Lower lobe of right lung (tissue), 2 donors: ENCODE data around the gene KBTBD12. TPM values are rescaled to one million over a fixed set of nuclear protein-coding genes. Genes with fewer than 3 reads are reported as not detected.
"Not testable (repeated sequence)": the region's sequence is repeated elsewhere in the genome, so short reads cannot be mapped to it uniquely, and the experiment has no call there.

Source experiments
- ATAC-seq, 2 donors: fragments of 200-7000 bp; cut with Tn5 transposase; one replicate each; pipeline ENCODE4 v1.9.1; 2020 to 2022; ENCODE audit warnings: mild to moderate bottlenecking in 2 of 2, moderate library complexity in 2 of 2
- DNase-seq: peaks from one replicate; pipeline ENCODE4 v3.0.0-alpha.2; 2020
- H3K27ac ChIP-seq: fragments of 200-600 bp; one replicate; pipeline ENCODE4 v1.8.0; 2022
- H3K27me3 ChIP-seq: fragments of 200-600 bp; one replicate; pipeline ENCODE4 v1.8.0; 2022; ENCODE audit warnings: low read depth
- H3K36me3 ChIP-seq: fragments of 200-600 bp; one replicate; pipeline ENCODE4 v1.8.0; 2022; ENCODE audit warnings: mild to moderate bottlenecking
- H3K4me1 ChIP-seq: fragments of 200-600 bp; one replicate; pipeline ENCODE4 v1.8.0; 2022
- H3K4me3 ChIP-seq: fragments of 200-600 bp; one replicate; pipeline ENCODE4 v1.8.0; 2022; ENCODE audit warnings: mild to moderate bottlenecking
- H3K9me3 ChIP-seq: fragments of 200-600 bp; one replicate; pipeline ENCODE4 v1.8.0; 2022
- intact Hi-C: fragments of 100-400 bp; cut with DNase I; formaldehyde crosslinking; loops from one replicate; pipeline ENCODE4 v1.11.0; 2022
- total RNA-seq: library from RNA; stranded (reverse); fragmentation: NEBNext Ultra II Directional; extraction: Animal tissue kit (Norgen Biotek cat#: 25700); gene quantifications from one replicate; pipeline ENCODE4 v1.2.1, GENCODE V29; 2021
- TF ChIP-seq, protein P1 (sequence below): fragments of 200-600 bp; IDR thresholded peaks from one replicate; pipeline ENCODE4 v1.8.0; 2022; ENCODE audit warnings: antibody characterized with exemption, mild to moderate bottlenecking
- donor health status: DM: no; HTN: yes; CAD: no; lungs with severe emphysema.

Gene KBTBD12
- total RNA-seq, 1 donor from 2014 or later, result 0.95 TPM

DNA sequence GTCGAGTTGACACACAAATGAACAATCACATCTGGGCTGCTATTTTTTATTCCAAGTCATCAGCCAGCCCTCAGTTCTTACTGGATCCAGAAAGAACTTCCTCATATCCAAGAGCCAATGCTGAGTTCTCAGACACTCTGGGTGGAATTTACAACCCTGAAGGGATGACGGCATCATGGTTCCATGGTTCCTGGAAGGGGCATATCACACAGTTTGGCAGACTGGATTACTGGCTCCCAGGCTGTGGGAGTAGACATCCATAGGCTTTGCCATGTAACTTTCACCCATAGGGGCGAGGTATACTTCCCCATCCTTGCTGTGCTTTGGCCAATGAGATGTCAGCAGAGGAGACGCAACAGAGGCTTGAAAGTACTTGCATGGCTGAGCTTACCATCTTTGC is 26.9 kb upstream of the KBTBD12 start:
- H3K9me3 ChIP-seq, result peaks cover 9% of the 10 kb centered on the region
- H3K27ac ChIP-seq, result no peak overlapping the region
- H3K27me3 ChIP-seq, result no peaks in the 10 kb centered on the region
- intact Hi-C loops, result no loop called here
- DNase-seq (no peak), ATAC-seq (no peak)
- H3K36me3 ChIP-seq, result no peaks in the 10 kb centered on the region
- H3K4me3 ChIP-seq, result no peak overlapping the region
- TF ChIP-seq, protein P1, sequence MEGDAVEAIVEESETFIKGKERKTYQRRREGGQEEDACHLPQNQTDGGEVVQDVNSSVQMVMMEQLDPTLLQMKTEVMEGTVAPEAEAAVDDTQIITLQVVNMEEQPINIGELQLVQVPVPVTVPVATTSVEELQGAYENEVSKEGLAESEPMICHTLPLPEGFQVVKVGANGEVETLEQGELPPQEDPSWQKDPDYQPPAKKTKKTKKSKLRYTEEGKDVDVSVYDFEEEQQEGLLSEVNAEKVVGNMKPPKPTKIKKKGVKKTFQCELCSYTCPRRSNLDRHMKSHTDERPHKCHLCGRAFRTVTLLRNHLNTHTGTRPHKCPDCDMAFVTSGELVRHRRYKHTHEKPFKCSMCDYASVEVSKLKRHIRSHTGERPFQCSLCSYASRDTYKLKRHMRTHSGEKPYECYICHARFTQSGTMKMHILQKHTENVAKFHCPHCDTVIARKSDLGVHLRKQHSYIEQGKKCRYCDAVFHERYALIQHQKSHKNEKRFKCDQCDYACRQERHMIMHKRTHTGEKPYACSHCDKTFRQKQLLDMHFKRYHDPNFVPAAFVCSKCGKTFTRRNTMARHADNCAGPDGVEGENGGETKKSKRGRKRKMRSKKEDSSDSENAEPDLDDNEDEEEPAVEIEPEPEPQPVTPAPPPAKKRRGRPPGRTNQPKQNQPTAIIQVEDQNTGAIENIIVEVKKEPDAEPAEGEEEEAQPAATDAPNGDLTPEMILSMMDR, result no peak
- no peaks in the 10 kb centered on the region for H3K4me1 ChIP-seq

DNA sequence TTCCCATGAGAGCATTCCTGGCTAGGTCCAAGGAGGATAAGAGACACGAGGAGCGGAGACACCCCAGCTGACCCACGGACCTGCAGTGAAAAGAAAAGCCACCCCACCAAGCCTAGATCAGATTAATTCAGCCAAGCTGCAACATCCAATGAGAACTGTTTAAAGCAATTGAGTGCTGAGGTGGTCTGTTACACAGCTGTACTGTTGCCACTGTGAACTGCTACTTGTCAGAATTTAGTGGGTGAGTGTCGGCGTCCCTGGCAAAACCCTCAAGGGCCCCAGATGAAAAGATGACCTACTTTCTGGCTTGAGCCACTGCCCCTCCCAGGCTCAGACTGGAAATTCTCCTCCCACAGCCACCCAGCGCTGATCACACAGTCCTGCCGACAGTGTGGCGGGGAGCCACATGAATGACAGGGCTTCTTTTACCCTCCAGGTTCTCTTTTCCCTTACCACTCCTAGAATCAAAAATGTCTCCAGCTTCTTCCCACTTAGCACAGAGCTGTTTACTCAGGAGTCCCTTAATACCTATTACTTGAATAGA is 26.4 kb upstream of the KBTBD12 start:
- Histone ChIP-seq H3K27me3 (no peaks in the 10 kb centered on the region), H3K27ac (no peak overlapping the region), H3K4me1 (no peaks in the 10 kb centered on the region), H3K36me3 (no peaks in the 10 kb centered on the region), H3K4me3 (no peak overlapping the region), H3K9me3 (peaks cover 9% of the 10 kb centered on the region)
- intact Hi-C loops, result no loop called here
- DNase-seq (no peak), ATAC-seq (no peak)
- TF ChIP-seq, protein P1, result no peak

DNA sequence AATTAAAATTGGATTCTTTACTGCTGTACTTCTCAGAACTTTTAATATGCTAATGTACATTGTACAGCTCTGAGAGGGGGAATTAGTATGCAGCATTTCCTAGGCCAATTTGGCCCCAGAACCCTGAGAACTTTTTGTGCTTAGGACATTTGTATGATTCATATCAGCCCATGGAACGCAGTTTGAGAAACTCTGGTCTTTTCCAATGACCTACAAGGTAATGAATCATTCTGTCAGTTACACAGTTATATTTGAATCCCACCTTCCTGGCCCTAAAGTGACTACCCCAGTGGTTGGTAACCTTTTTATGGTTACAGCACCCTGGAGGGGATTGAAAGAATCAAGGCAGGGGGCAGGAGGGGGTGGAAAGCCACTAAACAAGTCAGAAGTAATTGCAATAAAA is 25.6 kb upstream of the KBTBD12 start:
- Histone ChIP-seq H3K27ac (no peak overlapping the region), H3K4me3 (no peak overlapping the region), H3K9me3 (peaks cover 9% of the 10 kb centered on the region), H3K36me3 (no peaks in the 10 kb centered on the region), H3K27me3 (no peaks in the 10 kb centered on the region), H3K4me1 (no peaks in the 10 kb centered on the region)
- TF ChIP-seq, protein P1, result no peak
- intact Hi-C loops, result no loop called here
- no peak for DNase-seq
- no peak for ATAC-seq

DNA sequence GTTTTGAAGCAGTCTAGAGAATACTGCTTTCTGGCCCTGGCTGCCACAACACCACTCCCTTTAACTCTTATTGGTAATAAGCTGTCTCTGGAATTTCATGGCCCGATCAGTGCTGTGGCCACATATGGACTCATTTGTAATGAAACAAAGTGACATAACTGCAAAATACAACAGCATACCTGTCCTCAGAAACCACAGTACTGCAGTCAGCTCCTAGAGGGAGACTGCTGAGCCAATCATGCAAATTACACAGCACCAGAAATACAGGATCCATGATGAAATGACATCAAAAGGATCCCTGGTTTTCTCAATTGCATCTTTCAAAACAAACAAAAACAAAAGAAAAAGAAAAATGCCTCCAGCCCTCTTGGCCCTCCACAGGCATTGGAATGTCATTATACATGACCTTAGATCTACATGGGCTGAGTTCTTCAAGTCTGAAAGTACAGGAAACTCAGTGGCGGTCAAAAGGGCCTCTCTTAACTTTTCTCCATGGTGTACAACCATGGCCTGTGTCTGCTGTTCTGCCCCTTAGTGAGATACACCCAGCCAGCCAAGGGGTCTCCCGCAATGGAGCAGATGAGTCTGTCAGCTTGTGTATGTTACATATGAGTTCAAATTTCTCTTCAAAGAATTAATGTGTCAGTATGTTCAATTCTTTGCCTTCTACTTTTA is 24.9 kb upstream of the KBTBD12 start:
- intact Hi-C loops, result no loop called here
- Histone ChIP-seq H3K36me3 (no peaks in the 10 kb centered on the region), H3K4me1 (no peaks in the 10 kb centered on the region), H3K27ac (no peak overlapping the region), H3K4me3 (no peak overlapping the region), H3K9me3 (peaks cover 9% of the 10 kb centered on the region), H3K27me3 (no peaks in the 10 kb centered on the region)
- DNase-seq (no peak), ATAC-seq (no peak)
- TF ChIP-seq, protein P1, result no peak

DNA sequence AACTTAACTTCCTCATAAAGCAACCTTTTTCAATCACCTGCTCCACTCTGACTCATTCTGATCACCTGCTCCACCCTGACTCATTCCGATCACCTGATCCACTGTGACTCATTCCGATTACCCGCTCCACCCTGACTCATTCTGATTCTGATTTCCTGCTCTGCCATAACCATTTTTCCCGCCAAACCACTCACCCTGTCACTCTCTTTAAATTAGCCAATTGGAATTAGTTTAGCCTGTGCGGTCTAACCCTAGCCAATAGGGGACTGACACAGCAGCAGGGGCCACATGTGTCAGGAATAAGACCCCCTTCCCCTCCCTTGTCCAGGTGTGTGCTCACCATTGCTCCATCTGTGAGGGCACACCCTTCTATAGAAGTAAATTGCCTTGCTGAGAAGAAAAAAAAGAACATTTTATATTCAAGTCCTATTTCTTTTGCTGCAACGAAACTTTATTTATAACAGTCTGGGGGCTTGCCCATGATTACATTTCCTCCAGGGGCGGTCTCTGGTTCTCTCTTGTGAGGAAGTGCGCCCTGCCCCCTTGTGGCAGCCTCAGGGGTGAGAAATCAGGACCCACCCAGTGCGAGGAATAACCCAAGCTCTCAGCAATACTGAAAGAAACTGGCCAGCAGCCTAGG is 24.3 kb upstream of the KBTBD12 start:
- DNase-seq, H3K9me3 ChIP-seq, ATAC-seq, H3K27ac ChIP-seq, intact Hi-C loops, H3K4me1 ChIP-seq, H3K36me3 ChIP-seq, H3K4me3 ChIP-seq, H3K27me3 ChIP-seq: not testable (repeated sequence)

DNA sequence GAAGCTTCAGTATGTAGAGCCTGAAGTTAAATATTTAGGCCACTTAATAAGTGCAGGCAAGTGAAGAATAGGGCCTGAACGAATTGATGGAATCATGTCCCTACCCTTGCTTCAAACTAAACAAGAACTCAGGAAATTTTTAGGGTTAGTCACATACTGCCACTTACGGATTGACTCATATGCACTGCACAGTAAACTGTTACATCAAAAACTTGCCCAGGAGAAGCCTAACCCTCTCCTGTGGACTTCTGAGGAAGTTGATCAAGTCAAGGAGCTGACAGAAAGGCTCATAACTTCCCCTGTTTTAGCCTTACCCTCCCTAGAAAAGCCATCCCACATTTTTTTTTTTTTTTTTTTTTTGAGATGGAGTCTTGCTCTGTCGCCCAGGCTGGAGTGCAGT is 20.6 kb upstream of the KBTBD12 start:
- Histone ChIP-seq H3K4me1 (no peaks in the 10 kb centered on the region), H3K4me3 (no peak overlapping the region), H3K27me3 (no peaks in the 10 kb centered on the region), H3K9me3 (peaks cover 9% of the 10 kb centered on the region), H3K27ac (no peak overlapping the region), H3K36me3 (no peaks in the 10 kb centered on the region)
- ATAC-seq (no peak), DNase-seq (no peak)
- intact Hi-C loops, result no loop called here
- TF ChIP-seq, protein P1, result no peak
